Panc1 (cell line): ENCODE results near the gene TBC1D13.
"Not testable (repeated sequence)": the region's sequence is repeated elsewhere in the genome, so short reads cannot be mapped to it uniquely, and the experiment has no call there.

Source experiments
- TCF7L2 ChIP-seq: IDR thresholded peaks from 2 replicates; pipeline ENCODE4 v1.6.1; 2011; ENCODE audit warnings: mild to moderate bottlenecking, low read depth, low read length, inconsistent platforms
- TF ChIP-seq, protein P1 (sequence below): fragments of 450-650 bp; IDR thresholded peaks from 2 replicates; pipeline ENCODE4 v1.5.1; 2017; ENCODE audit warnings: mild to moderate bottlenecking

DNA sequence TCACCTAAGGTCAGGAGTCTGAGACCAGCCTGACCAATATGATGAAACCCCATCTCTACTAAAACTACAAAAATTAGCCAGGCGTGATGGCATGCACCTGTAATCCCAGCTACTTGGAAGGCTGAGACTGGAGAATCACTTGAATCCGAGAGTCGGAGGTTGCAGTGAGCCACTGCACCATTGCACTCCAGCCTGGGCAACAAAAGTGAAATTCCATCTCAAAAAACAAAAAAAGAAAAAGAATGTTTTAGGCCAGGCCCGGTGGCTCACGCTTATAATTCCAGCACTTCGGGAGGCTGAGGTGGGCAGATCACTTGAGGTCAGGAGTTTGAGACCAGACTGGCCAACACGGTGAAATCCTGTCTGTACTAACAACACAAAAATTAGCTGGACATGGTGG is 71.4 kb downstream of the TBC1D13 start:
- TF ChIP-seq, protein P1, sequence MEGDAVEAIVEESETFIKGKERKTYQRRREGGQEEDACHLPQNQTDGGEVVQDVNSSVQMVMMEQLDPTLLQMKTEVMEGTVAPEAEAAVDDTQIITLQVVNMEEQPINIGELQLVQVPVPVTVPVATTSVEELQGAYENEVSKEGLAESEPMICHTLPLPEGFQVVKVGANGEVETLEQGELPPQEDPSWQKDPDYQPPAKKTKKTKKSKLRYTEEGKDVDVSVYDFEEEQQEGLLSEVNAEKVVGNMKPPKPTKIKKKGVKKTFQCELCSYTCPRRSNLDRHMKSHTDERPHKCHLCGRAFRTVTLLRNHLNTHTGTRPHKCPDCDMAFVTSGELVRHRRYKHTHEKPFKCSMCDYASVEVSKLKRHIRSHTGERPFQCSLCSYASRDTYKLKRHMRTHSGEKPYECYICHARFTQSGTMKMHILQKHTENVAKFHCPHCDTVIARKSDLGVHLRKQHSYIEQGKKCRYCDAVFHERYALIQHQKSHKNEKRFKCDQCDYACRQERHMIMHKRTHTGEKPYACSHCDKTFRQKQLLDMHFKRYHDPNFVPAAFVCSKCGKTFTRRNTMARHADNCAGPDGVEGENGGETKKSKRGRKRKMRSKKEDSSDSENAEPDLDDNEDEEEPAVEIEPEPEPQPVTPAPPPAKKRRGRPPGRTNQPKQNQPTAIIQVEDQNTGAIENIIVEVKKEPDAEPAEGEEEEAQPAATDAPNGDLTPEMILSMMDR: not testable (repeated sequence)
- TF ChIP-seq TCF7L2: not testable (repeated sequence)
